Ascending aorta (tissue), 2 donors: ENCODE results near the gene GRIK2. TPM values are rescaled to one million over a fixed set of nuclear protein-coding genes. Genes with fewer than 3 reads are reported as not detected.

ENCODE experiments used
- DNase-seq, 2 donors: peaks; one replicate each; pipeline ENCODE4 v3.0.0-alpha.2; 2019; ENCODE audit warnings: low spot score in 2 of 2
- H3K27ac ChIP-seq, 2 donors: fragments of 200-600 bp; sonication (generic); one replicate each; pipeline ENCODE4 v1.5.1; 2016 to 2017; ENCODE audit warnings: mild to moderate bottlenecking in 1 of 2
- H3K27me3 ChIP-seq: fragments of 200-600 bp; sonication (generic); one replicate; pipeline ENCODE4 v1.5.1; 2017
- H3K36me3 ChIP-seq, 2 donors: fragments of 200-600 bp; sonication (generic); one replicate each; pipeline ENCODE4 v1.5.1; 2016
- H3K4me1 ChIP-seq, 2 donors: fragments of 200-600 bp; sonication (generic); one replicate each; pipeline ENCODE4 v1.5.1; 2016 to 2017; ENCODE audit warnings: mild to moderate bottlenecking in 1 of 2
- H3K4me3 ChIP-seq, 2 donors: fragments of 200-600 bp; sonication (generic); one replicate each; pipeline ENCODE4 v1.5.1; 2016 to 2017; ENCODE audit warnings: mild to moderate bottlenecking in 1 of 2
- H3K9me3 ChIP-seq, 2 donors: fragments of 200-600 bp; sonication (generic); one replicate each; pipeline ENCODE4 v1.5.1; 2016
- intact Hi-C: fragments of 100-400 bp; cut with DNase I; formaldehyde crosslinking; loops from one replicate; pipeline ENCODE4 v1.15.1; 2023
- total RNA-seq: library from RNA; depleted of rRNA; stranded (reverse); fragments of >200 nt; gene quantifications from one replicate; pipeline ENCODE4 v1.1.0, GENCODE V29; 2016
- TF ChIP-seq, protein P1 (sequence below), 3 experiments: fragments of 200-600 bp in 2 of 3; fragments of 450-650 bp in 1 of 3; sonication (generic) in 2 of 3; IDR thresholded peaks; one replicate each; pipeline ENCODE4 v1.5.1; 2016 to 2019; ENCODE audit warnings: antibody characterized with exemption in 3 of 3, mild to moderate bottlenecking in 1 of 3, moderate library complexity in 1 of 3

GRIK2 gene
- total RNA-seq, 1 donor from 2014 or later = not detected

DNA sequence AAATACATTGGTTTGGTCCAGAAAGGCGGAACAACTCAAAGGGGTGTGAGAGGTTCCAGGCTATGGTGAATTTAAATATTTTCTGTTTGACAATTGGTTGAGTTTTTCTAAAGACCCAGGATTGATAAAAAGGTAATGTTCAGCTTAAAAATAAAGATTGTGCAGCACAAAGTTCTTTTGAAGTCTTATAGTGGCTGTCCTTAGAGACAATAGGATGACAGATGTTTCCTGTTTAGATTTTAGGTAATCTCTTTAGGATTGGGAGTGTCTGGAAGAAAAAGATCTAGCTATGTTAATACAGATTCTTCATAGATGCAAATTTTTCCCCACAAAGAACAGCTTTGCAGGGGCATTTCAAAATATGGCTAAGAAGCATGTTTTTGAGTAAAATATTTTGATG, 119.7 kb downstream of the GRIK2 start:
- Histone ChIP-seq H3K36me3 (no peaks in the 10 kb centered on the region), H3K4me1 (no peaks in the 10 kb centered on the region)

GRCh38 chr6:101516578-101516977, 123.1 kb downstream of the GRIK2 start:
- no peak for DNase-seq
- no peaks in the 10 kb centered on the region for H3K27me3 ChIP-seq
- no peak overlapping the region for H3K4me3 ChIP-seq
- no peaks in the 10 kb centered on the region for H3K4me1 ChIP-seq
- no peak overlapping the region for H3K27ac ChIP-seq
- TF ChIP-seq, protein P1, sequence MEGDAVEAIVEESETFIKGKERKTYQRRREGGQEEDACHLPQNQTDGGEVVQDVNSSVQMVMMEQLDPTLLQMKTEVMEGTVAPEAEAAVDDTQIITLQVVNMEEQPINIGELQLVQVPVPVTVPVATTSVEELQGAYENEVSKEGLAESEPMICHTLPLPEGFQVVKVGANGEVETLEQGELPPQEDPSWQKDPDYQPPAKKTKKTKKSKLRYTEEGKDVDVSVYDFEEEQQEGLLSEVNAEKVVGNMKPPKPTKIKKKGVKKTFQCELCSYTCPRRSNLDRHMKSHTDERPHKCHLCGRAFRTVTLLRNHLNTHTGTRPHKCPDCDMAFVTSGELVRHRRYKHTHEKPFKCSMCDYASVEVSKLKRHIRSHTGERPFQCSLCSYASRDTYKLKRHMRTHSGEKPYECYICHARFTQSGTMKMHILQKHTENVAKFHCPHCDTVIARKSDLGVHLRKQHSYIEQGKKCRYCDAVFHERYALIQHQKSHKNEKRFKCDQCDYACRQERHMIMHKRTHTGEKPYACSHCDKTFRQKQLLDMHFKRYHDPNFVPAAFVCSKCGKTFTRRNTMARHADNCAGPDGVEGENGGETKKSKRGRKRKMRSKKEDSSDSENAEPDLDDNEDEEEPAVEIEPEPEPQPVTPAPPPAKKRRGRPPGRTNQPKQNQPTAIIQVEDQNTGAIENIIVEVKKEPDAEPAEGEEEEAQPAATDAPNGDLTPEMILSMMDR (IDR thresholded peaks at IDR 0.05) = no peak
- intact Hi-C loops = no loop called here
- no peaks in the 10 kb centered on the region for H3K9me3 ChIP-seq
- no peaks in the 10 kb centered on the region for H3K36me3 ChIP-seq

More for the DNA sequence above, 119.7 kb downstream of the GRIK2 start:
- DNase-seq = no peak
- Histone ChIP-seq H3K27ac (no peak overlapping the region), H3K4me3 (no peak overlapping the region), H3K27me3 (no peaks in the 10 kb centered on the region), H3K9me3 (no peaks in the 10 kb centered on the region)
- intact Hi-C loops = no loop called here
- TF ChIP-seq, protein P1 (IDR thresholded peaks at IDR 0.05) = no peak

- TF ChIP-seq, protein P1 (IDR thresholded peaks at IDR 0.05) = no peak
Observed at GRCh38 chr6:101517632-101518031, 124.1 kb downstream of the GRIK2 start.

DNA sequence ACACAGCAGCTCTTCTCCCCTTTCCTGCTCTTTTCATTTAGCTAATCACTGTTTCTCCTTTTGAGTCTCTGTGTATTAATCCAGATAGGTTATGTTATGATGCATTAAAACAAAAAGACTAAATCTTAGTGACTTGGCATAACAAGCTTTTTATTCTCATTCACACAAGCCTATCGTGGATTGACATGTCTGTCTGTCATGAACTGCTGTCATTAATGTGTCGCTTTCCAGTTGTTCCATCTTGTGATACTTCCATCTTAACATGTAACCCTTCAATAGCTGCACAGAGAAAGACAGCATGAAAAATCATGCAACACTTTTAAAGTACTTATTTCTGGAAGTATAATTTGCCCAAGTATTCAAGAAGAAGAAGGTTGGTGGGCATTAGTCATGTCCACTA, 128.7 kb downstream of the GRIK2 start:
- intact Hi-C loops = no loop called here

More at GRCh38 chr6:101517632-101518031, 124.1 kb downstream of the GRIK2 start:
- Histone ChIP-seq H3K4me1 (no peaks in the 10 kb centered on the region), H3K4me3 (no peak overlapping the region), H3K36me3 (no peaks in the 10 kb centered on the region), H3K27ac (no peak overlapping the region), H3K9me3 (no peaks in the 10 kb centered on the region), H3K27me3 (no peaks in the 10 kb centered on the region)
- intact Hi-C loops = no loop called here
- no peak for DNase-seq

DNA sequence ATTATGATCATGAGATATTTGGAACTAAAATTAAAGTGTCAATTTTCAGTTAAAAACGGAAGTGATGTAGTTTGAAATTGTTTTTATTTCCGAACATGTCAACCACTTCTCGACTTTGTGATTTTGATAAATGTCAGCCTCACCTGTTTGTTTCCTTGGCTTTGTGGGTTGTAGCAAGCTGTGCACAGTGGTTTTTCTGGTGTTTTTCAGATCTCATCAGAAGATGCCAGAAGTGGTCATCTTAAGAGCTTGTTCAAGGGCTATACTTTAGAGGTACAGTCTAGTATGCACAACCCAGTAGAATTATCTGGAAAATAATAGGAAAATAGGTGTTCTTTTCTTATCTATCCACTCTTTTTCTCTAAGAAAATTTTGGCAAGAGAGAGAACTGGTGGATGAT, 134.0 kb downstream of the GRIK2 start:
- intact Hi-C loops = no loop called here
- Histone ChIP-seq H3K9me3 (no peaks in the 10 kb centered on the region), H3K4me3 (no peak overlapping the region), H3K27ac (no peak overlapping the region), H3K36me3 (no peaks in the 10 kb centered on the region), H3K27me3 (no peaks in the 10 kb centered on the region), H3K4me1 (no peaks in the 10 kb centered on the region)
- no peak for DNase-seq
- TF ChIP-seq, protein P1 (IDR thresholded peaks at IDR 0.05) = no peak

More for the DNA sequence above, 128.7 kb downstream of the GRIK2 start:
- DNase-seq = no peak
- TF ChIP-seq, protein P1 (IDR thresholded peaks at IDR 0.05) = no peak
- H3K27me3 ChIP-seq = no peaks in the 10 kb centered on the region
- no peaks in the 10 kb centered on the region for H3K4me1 ChIP-seq
- no peaks in the 10 kb centered on the region for H3K36me3 ChIP-seq
- no peak overlapping the region for H3K4me3 ChIP-seq
- H3K9me3 ChIP-seq = no peaks in the 10 kb centered on the region
- no peak overlapping the region for H3K27ac ChIP-seq

- intact Hi-C loops = no loop called here
- DNase-seq = no peak
- no peaks in the 10 kb centered on the region for H3K4me1 ChIP-seq
- H3K4me3 ChIP-seq = no peak overlapping the region
- no peaks in the 10 kb centered on the region for H3K27me3 ChIP-seq
- no peak overlapping the region for H3K27ac ChIP-seq
- TF ChIP-seq, protein P1 (IDR thresholded peaks at IDR 0.05) = no peak
- H3K36me3 ChIP-seq = no peaks in the 10 kb centered on the region
- no peaks in the 10 kb centered on the region for H3K9me3 ChIP-seq
Observed at GRCh38 chr6:101528801-101529200, 135.3 kb downstream of the GRIK2 start.
